Measurements from ENCODE around the gene LRFN2.

GRCh38 chr6:40524797-40525585 is 62.2 kb downstream of the LRFN2 start:
- no peak for TF ChIP-seq CTCF (IDR thresholded peaks at IDR 0.05)
- TF ChIP-seq POLR2A (IDR thresholded peaks at IDR 0.05) = no peak

All from prostate gland (tissue), 2 donors.